ENCODE results near the gene HIPK2.

- TF ChIP-seq CTCF (conservative IDR thresholded peaks at IDR 0.05; ENCODE audit: low read depth in 2 of 2), result no peak
- no peak for TF ChIP-seq CREB1 (CRISPR knock-in tag; IDR thresholded peaks at IDR 0.05; ENCODE audit: low read depth)
Observed at GRCh38 chr7:139603896-139604295, 173.9 kb downstream of the HIPK2 start.

Data from GM23338 (cell line).